ENCODE measurements around the gene DERL2. TPM values are rescaled to one million over a fixed set of nuclear protein-coding genes. Genes with fewer than 3 reads are reported as not detected.
A peak's percentile ranks its signal among the peaks of the same experiment; 100 is the strongest.

Gene DERL2
- total RNA-seq, 1 experiment from 2014 or later: 22.7 TPM

DNA sequence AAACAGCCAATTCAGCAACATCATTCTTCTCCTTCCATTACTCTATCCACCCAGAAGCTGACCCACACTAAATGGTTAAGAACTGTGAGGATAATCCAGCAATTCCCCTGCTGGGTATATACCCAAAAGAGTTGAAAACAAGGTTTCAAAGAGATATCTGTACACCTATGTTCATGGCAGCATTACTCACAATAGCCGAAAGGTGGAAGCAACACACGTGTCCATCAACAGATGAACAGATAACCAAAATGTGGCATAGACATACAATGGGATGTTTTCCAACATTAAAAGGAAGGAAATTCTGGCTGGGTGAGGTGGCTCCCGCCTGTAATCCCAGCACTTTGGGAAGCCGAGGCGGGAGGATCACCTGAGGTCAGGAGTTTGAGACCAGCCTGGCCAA is 20.3 kb upstream of the DERL2 start:
- in situ Hi-C loops (cut with HindIII; ENCODE audit: low sequenced_read_pairs): no loop called here
- DNase-seq (ENCODE audit: low spot score): no peak

DNA sequence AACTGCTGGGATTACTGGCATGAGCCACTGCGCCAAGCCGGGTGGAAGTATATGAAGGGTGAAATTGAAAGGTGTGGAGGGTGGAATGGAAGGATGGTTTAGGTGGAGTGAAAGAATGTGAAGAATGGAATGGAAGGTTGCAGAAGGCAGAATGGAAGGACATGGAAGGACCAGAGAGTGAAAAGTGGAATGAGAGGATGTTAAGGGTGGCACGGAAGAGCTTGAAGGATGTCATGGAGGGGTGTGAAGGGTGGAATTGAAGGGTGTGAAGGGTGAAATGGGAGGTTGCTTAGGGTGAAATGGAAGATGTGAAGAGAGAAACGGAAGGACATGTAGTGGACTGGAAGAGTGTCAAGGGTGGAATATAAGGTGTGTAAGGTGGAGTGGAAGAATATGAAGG is 16.6 kb upstream of the DERL2 start:
- no peak for DNase-seq (ENCODE audit: low spot score)
- in situ Hi-C loops (cut with HindIII; ENCODE audit: low sequenced_read_pairs): no loop called here

DNA sequence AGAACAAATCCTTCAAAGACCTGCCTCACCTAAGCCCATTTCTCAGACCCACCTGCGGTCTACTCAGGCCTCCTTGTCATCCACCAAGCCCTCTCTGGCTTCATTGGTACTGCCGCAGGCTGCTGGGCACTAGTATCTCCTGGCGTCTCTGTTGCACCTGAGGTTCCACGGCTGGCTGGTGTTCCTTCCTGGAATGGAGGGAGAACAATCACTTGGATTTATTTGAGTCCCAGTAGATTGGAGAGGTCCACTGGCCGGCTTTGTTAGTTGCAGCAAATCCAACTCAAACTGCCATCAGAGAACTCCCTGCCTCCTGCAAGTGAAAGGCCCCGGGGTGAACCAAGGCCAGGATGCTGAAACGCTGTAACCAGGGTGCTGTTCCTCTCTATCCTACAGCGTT is 15.7 kb upstream of the DERL2 start:
- no peak for DNase-seq (ENCODE audit: low spot score)
- in situ Hi-C loops (cut with HindIII; ENCODE audit: low sequenced_read_pairs): no loop called here

DNA sequence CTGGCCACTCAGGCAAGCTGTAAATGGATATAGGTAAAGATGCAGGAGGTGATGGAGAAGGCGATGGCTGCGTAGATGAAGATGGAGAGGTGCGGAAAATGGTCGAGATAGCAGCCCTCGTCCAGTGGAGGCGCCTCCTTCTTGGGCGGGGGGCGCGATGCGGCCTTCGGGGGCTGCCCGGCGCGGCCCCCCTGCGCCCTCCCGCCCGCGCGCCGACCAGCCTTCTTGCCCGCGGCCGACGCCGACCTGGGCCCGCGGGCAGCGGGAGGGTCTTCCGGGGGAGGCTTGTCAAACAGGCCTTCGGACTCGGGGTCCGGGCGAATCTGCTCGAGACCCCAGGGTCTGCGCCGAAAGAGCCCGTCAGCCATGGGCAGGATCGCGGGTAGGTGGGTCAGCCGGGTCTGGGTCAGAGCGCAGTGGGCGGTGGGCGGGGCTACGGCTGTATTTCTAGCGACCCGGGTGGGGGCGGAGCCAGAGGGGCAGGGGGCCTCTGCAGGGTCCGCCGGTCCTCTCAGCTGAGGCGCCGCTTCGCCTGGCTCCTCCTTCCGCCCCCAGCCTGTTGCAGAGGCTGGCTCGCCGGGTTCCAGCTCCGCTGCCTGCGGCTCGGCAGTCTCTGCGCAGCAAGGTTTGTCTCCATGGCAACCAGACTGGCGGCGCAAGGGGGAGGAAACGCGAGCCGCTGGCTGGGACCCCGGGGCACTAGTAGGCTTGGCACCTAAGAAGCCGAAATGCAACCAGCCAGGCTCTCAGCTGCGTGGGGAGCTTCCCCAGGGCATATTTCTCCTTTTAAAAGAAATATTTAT is 14.8 kb upstream of the DERL2 start:
- peak; percentile 89 for DNase-seq (ENCODE audit: low spot score)
- in situ Hi-C loops (cut with HindIII; ENCODE audit: low sequenced_read_pairs): no loop called here

DNA sequence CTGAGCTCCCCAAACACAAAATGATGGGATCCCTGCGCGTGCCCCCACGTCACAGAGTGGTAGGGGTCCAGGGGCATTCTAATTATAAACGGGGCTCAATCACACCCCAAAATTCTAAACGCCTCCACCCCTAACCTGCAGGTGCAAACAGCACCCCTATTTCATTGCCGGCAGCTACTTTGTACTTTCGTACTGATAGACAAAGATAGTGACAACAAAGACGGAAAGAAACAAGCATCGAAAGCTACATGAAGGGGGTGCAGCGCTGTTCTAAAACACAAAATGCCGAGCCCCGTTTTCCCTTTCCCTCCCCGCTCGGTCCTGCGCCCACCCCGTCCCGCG is 14.2 kb upstream of the DERL2 start:
- peak; percentile 34 for DNase-seq (ENCODE audit: low spot score)
- in situ Hi-C loops (cut with HindIII; ENCODE audit: low sequenced_read_pairs): no loop called here

DNA sequence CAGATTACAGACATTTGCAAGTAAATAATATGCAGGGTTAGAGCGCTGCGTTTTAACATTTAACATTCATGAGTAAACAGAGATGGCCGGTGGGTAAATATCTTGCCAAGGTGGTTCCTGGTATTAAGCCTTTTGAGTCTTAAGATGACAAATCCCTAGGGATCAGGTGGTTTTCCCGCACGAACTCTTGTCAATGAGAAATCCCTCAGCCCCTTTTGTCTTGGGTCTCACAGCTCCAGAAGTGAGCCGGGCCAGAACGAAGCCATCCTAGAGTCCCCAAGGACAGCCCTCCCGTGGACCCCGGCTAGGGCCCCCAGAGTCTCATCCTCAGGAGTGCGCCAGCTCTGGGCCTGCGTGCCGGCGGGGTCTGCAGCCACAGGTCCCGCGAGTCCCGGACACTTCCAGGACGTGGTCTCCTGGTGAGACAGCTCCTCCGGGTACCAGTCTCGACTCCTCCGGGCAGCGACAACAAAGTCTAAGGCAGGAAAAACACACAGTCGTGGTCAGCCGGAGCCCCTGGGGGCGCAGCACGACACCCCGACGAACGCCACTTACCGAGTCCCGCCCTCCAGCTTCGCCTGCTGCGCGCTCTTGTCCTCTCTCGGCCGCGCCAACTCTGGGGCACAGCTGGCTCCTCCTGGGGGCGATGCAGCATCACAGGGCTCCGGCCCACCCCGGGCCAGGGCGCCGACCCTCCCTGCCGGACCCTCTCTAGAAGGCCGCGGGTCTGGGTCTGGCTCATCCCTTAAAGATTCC is 13.7 kb upstream of the DERL2 start:
- in situ Hi-C loops (cut with HindIII; ENCODE audit: low sequenced_read_pairs): no loop called here
- DNase-seq (ENCODE audit: low spot score): no peak

DNA sequence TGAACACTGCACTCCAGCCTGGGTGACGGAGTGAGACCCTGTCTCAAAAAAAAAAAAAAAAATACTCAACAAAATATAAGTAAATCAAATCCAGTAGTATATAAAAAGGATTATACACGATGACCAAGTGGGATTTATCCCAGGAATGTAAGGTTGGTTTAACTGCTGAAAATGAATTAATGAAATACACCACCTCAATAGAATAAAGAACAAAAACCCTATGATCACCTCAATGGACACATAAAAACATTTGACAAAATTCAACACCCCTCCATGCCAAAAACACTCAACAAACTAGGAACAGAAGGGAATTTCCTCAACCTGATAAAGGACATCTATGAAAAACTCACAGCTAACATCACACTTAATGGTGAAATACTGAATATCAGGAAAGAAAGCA is 7.0 kb upstream of the DERL2 start:
- in situ Hi-C loops (cut with HindIII; ENCODE audit: low sequenced_read_pairs): no loop called here
- DNase-seq (ENCODE audit: low spot score): no peak

DNA sequence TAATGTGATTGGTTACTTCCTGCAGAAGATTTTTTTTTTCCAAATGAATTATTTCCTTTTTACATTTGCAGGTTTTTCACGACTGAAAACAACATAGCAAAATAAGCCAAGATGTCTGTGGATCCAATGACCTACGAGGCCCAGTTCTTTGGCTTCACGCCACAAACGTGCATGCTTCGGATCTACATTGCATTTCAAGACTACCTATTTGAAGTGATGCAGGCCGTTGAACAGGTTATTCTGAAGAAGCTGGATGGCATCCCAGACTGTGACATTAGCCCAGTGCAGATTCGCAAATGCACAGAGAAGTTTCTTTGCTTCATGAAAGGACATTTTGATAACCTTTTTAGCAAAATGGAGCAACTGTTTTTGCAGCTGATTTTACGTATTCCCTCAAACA is 2.8 kb upstream of the DERL2 start:
- in situ Hi-C loops (cut with HindIII; ENCODE audit: low sequenced_read_pairs): no loop called here

DNA sequence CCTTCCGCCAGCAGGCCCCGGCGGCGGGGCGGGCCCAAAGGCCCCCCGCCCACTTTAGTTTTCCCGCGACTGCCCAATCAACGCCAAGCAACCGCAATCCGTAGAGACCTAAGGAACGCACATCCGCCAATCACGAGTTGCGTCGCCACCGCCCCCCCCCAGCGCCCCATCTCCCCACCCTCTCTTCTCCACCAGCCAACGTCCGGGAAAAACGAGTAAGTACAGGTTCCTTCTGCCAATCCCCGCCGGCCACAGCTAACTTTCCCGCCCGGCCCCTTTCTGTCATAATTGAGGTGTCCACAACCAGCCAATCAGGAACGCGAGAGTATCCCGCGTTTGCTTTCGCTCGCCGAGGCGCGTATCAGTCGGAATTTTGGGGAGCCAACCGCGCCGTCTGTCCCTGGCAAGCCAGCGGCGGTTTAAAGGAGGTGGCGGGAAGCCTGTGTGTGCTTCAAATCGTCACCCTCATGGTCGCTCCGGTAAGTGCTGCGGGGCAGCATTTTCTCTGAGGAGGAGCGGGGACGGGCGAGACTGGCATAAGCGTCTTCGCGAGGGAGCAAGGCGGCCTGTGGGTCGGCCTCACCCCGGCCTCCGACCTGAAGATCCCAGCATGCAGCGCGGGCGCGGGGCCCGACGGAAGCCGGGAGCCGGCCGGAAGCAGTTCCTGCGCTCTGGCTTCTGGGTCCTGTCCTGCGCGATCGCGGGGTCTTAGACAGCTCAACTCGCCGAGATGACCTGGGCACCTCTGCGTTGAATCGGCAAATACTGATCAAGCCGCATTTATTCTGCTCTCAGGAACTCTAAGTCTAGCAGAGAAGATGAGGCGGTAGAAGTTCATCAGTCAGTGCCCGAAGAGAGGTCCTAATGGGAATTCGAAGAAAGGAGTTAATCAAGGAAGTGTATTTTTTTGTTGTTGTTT is 487 bp upstream of the DERL2 start, which contains the start of gene MIS12:
MIS12 (plus strand) TSS at position 361 of the 919 bp plus-strand sequence. CDS start 2,297 bp downstream, outside the sequence.
- in situ Hi-C loops (cut with HindIII; ENCODE audit: low sequenced_read_pairs): no loop called here

More for the DNA sequence above, 2.8 kb upstream of the DERL2 start:
- no peak for DNase-seq (ENCODE audit: low spot score)

DNA sequence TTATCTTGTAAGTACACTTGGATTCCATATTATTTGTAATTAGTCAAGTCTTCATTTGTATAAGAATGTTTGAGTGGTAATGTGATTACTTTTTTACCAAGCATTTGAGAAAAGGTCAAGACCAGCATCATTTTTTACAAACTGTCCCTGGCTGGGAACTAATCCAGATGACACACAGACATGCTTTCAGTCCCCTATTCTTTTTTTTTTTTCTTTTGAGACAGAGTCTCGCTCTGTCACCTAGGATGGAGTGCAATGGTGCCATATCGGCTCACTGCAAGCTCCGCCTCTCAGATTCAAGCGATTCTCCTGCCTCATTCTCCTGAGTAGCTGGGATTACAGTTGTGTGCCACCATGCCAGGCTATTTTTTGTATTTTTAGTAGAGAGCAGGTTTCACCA is 4.5 kb downstream of the DERL2 start:
- in situ Hi-C loops (cut with HindIII; ENCODE audit: low sequenced_read_pairs): no loop called here
- no peak for DNase-seq (ENCODE audit: low spot score)

More for the DNA sequence above, 487 bp upstream of the DERL2 start, which contains the start of gene MIS12:
- DNase-seq (ENCODE audit: low spot score): peak; percentile 100

DNA sequence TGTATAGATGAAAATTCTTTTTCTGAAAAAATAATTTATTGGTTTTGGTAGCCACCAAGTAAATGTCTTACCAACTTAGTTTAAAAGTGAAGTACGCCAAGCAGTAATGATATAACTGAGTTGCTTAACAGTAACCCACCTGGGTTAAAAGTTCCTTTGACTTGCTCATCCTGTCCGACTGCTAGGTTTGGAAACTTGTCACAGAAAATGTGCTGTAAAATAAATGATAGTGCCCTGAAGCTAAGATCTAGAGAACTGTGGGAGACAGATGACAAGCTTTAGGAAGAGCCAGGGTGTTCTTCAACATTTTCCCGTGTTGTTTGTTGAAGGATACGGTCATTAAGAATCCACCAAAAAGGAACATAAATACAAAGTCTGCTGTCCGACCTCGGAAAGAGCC is 5.0 kb downstream of the DERL2 start:
- DNase-seq (ENCODE audit: low spot score): no peak
- in situ Hi-C loops (cut with HindIII; ENCODE audit: low sequenced_read_pairs): no loop called here

DNA sequence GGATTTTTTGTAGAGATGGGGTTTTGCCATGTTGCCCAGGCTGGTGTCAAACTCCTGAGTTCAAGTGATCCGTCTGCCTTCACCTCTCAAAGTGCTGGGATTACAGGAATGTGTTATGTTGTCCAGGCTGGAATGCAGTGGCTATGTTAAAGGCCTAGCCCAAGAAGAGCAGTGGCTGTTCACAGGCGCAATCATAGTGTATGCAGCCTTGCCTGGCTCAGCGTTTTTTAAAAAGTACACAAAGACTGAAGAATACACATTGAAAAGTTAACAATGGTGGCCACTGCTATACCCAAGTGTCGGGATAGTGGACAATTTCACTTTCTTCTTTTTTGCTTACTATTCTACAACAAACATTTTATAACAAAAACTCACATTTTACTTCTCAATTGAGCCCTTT is 7.0 kb downstream of the DERL2 start:
- in situ Hi-C loops (cut with HindIII; ENCODE audit: low sequenced_read_pairs): no loop called here
- DNase-seq (ENCODE audit: low spot score): no peak

DNA sequence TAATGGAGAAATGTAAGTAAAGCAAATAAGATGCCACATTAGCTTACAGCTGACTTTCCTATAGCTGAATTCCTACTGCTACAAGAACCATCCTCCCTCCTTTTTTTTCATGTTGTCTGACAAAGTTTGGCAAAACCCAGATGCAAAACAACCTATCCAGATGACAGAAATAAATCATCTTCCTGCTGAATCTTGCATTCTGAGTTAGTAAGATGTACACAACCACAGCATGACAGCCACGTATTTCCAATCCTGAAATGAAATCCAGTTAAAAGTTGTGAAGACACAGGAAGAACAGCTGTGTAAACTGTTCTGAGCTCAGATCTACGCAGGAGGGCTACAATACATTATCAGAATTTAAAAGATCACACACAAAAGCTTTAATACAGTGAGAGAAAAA is 12.1 kb downstream of the DERL2 start:
- in situ Hi-C loops (cut with HindIII; ENCODE audit: low sequenced_read_pairs): no loop called here
- DNase-seq (ENCODE audit: low spot score): no peak

DNA sequence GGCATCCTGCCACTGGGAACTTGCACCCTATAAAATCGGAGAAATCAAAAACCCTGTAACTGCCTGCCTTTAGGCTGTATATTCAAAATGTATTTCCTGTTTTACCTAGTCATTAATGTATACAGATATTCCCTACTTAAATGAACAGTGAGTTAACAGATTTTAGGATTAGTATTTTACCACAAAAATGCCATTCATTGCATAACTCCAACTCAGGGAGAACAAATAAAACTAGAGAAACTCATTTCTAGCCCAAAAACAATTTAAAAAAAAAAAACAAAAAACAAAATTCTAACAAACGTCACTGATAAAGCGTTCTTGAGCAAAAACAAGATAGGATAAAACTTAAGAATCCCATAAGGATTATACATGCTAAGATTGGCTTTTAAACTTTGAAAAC is 13.5 kb downstream of the DERL2 start:
- in situ Hi-C loops (cut with HindIII; ENCODE audit: low sequenced_read_pairs): no loop called here
- no peak for DNase-seq (ENCODE audit: low spot score)

DNA sequence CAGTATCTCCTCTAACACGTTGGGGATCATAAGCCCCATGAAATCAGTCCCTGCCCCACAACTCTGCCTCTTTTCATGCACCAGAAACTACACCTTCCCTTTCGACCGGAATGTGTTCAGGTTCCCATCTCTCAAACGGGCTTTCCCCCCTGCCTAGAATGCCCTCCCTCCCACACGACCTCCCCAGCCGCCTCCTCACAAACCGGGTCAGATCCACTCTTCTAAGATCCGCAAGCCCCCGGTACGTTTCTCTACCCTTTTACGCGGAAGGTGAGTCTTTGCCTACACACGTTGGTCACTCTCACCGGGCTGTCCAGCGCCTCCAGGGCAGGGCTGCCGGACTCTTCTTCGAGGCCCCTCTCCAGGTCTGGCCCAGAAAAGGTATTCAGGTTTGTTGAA is 17.9 kb downstream of the DERL2 start:
- in situ Hi-C loops (cut with HindIII; ENCODE audit: low sequenced_read_pairs): no loop called here
- DNase-seq (ENCODE audit: low spot score): no peak

DNA sequence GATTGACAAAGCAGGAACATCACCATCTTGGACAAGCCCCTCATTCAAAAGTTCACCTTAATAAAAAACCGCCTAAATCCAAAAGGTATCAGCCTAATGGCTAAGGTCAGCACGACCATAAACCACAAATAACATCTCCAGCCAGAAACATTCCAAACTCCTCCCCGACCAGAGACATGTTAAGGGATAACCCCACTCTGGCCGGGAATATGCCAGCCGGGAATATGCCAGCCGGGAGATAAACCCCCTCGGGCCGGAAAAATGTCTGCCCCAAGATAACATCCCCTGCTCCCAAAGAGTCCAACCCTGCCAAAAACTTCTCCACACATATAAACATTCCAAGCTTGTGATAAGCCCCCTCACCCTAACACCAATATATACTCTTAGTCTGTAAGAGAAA is 18.6 kb downstream of the DERL2 start:
- in situ Hi-C loops (cut with HindIII; ENCODE audit: low sequenced_read_pairs): no loop called here
- DNase-seq (ENCODE audit: low spot score): no peak

DNA sequence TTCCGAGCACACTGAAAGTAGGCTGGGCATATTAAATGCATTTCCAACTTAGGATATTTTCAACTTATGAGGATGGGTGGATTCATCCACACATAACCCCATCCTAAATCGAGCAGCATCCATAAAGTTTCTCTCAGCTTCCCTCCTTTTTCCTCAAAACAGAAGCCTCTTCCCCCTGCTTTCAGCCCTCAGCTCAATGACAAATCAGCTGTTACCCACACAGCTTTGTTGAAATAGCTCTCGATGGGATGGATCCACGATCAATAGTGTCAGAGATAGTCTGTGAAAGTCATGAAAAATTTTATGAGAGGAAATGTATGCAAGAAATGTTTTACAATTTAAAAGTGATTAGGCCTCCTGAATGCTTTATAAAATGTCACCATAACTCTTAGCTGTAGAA is 19.7 kb downstream of the DERL2 start:
- in situ Hi-C loops (cut with HindIII; ENCODE audit: low sequenced_read_pairs): no loop called here
- DNase-seq (ENCODE audit: low spot score): no peak

DNA sequence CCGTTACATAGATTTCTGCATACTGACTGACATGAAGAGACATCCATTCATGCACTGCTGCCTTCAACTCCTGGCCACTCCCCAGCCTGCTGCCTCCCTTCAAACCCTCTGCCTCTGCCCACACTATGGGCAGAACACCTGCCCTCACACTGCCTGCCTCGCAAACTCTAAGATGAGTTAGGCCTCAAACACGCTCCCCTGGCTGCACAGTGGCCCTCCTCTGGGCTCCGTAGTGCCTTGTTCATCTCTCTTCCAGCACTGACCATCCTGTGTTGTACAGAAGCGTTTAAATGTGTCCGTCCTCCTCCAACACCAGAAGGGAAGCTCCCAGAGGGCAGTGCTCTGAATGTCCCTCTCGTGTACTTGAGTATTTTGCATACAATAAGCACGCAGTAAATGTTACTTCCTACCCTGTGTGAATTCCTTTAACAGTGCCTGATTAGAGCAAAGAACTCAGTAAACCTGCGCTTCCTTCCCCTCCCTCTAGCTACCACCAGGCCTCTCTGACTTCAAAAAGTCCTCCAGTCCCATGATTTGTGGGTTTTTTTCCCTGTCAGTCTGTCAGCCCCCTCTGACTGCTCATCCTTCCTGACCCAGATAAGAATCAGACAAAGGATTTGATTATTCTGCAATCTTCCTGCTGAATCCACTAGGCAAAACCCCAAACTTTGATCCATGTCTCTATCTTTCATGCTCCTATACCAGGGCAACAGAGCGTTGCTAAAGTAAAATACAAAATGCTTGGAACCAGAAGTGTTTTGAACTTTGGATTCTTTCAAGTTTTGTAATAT is 21.1 kb downstream of the DERL2 start:
- no peak for DNase-seq (ENCODE audit: low spot score)
- in situ Hi-C loops (cut with HindIII; ENCODE audit: low sequenced_read_pairs): no loop called here

DNA sequence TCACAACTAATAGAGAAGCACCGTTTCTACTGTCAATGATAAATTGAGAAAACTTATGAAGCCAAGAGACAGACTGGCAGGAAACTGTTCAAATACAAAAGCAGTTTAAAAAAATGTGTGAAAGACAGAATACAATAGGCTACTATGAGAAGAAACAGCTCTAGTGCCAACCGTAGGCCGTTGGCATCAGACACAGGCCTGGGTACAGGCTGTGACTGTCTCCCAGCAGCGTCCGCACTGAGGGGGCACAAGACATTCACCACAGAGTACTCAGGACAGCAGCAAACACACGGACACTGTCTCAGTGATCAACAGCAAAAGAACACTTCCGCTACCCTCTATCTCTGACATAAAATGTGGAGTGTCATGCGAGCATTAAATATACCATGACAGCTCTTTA is 39.2 kb downstream of the DERL2 start:
- peak; percentile 19 for DNase-seq (ENCODE audit: low spot score)
- in situ Hi-C loops (cut with HindIII; ENCODE audit: low sequenced_read_pairs): no loop called here
